Measurements from ENCODE around the gene ADAM12.
"Not testable (repeated sequence)": the region's sequence is repeated elsewhere in the genome, so short reads cannot be mapped to it uniquely, and the experiment has no call there.

The ADAM12 gene

GRCh38 chr10:126185676-126186447 lies 202.4 kb downstream of the ADAM12 start:
- Histone ChIP-seq H3K27me3 (ENCODE audit: control insufficient read depth, insufficient read depth, low read length, poor library complexity, severe bottlenecking) (no peaks in the 10 kb centered on the region), H3K4me1 (ENCODE audit: control insufficient read depth, insufficient read depth, low read length) (no peaks in the 10 kb centered on the region), H3K4me3 (ENCODE audit: insufficient read depth, low read depth, low read length) (no peak overlapping the region), H3K27ac (ENCODE audit: insufficient read depth, low read depth, low read length, poor library complexity, severe bottlenecking) (no peak overlapping the region), H3K9me3 (ENCODE audit: control insufficient read depth, low read length) (no peaks in the 10 kb centered on the region), H3K36me3 (ENCODE audit: control insufficient read depth, insufficient read depth, low read length) (no peaks in the 10 kb centered on the region)
- WGBS, 2 experiments = 93 to 94% methylated on average over 10 of the region's 10 CpGs

GRCh38 chr10:126181626-126182025 lies 206.7 kb downstream of the ADAM12 start:
- no peaks in the 10 kb centered on the region for H3K27me3 ChIP-seq (ENCODE audit: control insufficient read depth, insufficient read depth, low read length, poor library complexity, severe bottlenecking)
- no peak overlapping the region for H3K27ac ChIP-seq (ENCODE audit: insufficient read depth, low read depth, low read length, poor library complexity, severe bottlenecking)
- 87% methylated on average over 6 of the region's 6 CpGs for WGBS, 2 experiments
- peaks cover 18% of the 10 kb centered on the region for H3K4me1 ChIP-seq (ENCODE audit: control insufficient read depth, insufficient read depth, low read length)
- H3K4me3 ChIP-seq (ENCODE audit: insufficient read depth, low read depth, low read length) = no peak overlapping the region
- no peaks in the 10 kb centered on the region for H3K36me3 ChIP-seq (ENCODE audit: control insufficient read depth, insufficient read depth, low read length)
- no peaks in the 10 kb centered on the region for H3K9me3 ChIP-seq (ENCODE audit: control insufficient read depth, low read length)

GRCh38 chr10:126179637-126180036 lies 208.6 kb downstream of the ADAM12 start:
- no peak overlapping the region for H3K4me3 ChIP-seq (ENCODE audit: insufficient read depth, low read depth, low read length)
- H3K9me3 ChIP-seq (ENCODE audit: control insufficient read depth, low read length) = no peaks in the 10 kb centered on the region
- H3K36me3 ChIP-seq (ENCODE audit: control insufficient read depth, insufficient read depth, low read length) = no peaks in the 10 kb centered on the region
- H3K27me3 ChIP-seq (ENCODE audit: control insufficient read depth, insufficient read depth, low read length, poor library complexity, severe bottlenecking) = no peaks in the 10 kb centered on the region
- H3K4me1 ChIP-seq (ENCODE audit: control insufficient read depth, insufficient read depth, low read length) = peaks cover 34% of the 10 kb centered on the region
- WGBS, 2 experiments = 95 to 96% methylated on average over 7 of the region's 7 CpGs
- H3K27ac ChIP-seq (ENCODE audit: insufficient read depth, low read depth, low read length, poor library complexity, severe bottlenecking) = no peak overlapping the region

GRCh38 chr10:126177417-126178030 lies 210.8 kb downstream of the ADAM12 start:
- H3K9me3 ChIP-seq (ENCODE audit: control insufficient read depth, low read length) = no peaks in the 10 kb centered on the region
- peak overlapping the region; percentile 82 for H3K27ac ChIP-seq (ENCODE audit: insufficient read depth, low read depth, low read length, poor library complexity, severe bottlenecking)
- WGBS, 2 experiments = 4 to 6% methylated on average over 6 to 7 of the region's 7 CpGs
- no peaks in the 10 kb centered on the region for H3K36me3 ChIP-seq (ENCODE audit: control insufficient read depth, insufficient read depth, low read length)
- H3K27me3 ChIP-seq (ENCODE audit: control insufficient read depth, insufficient read depth, low read length, poor library complexity, severe bottlenecking) = no peaks in the 10 kb centered on the region
- H3K4me3 ChIP-seq (ENCODE audit: insufficient read depth, low read depth, low read length) = no peak overlapping the region
- H3K4me1 ChIP-seq (ENCODE audit: control insufficient read depth, insufficient read depth, low read length) = peaks cover 34% of the 10 kb centered on the region

GRCh38 chr10:126175641-126176262 lies 212.5 kb downstream of the ADAM12 start:
- H3K4me3 ChIP-seq (ENCODE audit: insufficient read depth, low read depth, low read length) = no peak overlapping the region
- 61 to 64% methylated on average over 14 of the region's 14 CpGs for WGBS, 2 experiments
- H3K27me3 ChIP-seq (ENCODE audit: control insufficient read depth, insufficient read depth, low read length, poor library complexity, severe bottlenecking) = no peaks in the 10 kb centered on the region
- H3K4me1 ChIP-seq (ENCODE audit: control insufficient read depth, insufficient read depth, low read length) = peaks cover 35% of the 10 kb centered on the region
- peak overlapping the region; percentile 47 for H3K27ac ChIP-seq (ENCODE audit: insufficient read depth, low read depth, low read length, poor library complexity, severe bottlenecking)
- no peaks in the 10 kb centered on the region for H3K9me3 ChIP-seq (ENCODE audit: control insufficient read depth, low read length)
- H3K36me3 ChIP-seq (ENCODE audit: control insufficient read depth, insufficient read depth, low read length) = no peaks in the 10 kb centered on the region

GRCh38 chr10:126172755-126173154 lies 215.5 kb downstream of the ADAM12 start:
- H3K9me3 ChIP-seq (ENCODE audit: control insufficient read depth, low read length); H3K4me3 ChIP-seq (ENCODE audit: insufficient read depth, low read depth, low read length); H3K27me3 ChIP-seq (ENCODE audit: control insufficient read depth, insufficient read depth, low read length, poor library complexity, severe bottlenecking); H3K27ac ChIP-seq (ENCODE audit: insufficient read depth, low read depth, low read length, poor library complexity, severe bottlenecking); H3K36me3 ChIP-seq (ENCODE audit: control insufficient read depth, insufficient read depth, low read length): not testable (repeated sequence)
- peaks cover 38% of the 10 kb centered on the region for H3K4me1 ChIP-seq (ENCODE audit: control insufficient read depth, insufficient read depth, low read length)
- no CpG with 5 or more reads among the region's 1 CpG for WGBS, 2 experiments

- no peak overlapping the region for H3K4me3 ChIP-seq (ENCODE audit: insufficient read depth, low read depth, low read length)
- H3K4me1 ChIP-seq (ENCODE audit: control insufficient read depth, insufficient read depth, low read length) = peaks cover 26% of the 10 kb centered on the region
- H3K27ac ChIP-seq (ENCODE audit: insufficient read depth, low read depth, low read length, poor library complexity, severe bottlenecking) = no peak overlapping the region
- WGBS, 2 experiments = 92 to 93% methylated on average over 5 of the region's 5 CpGs
- no peaks in the 10 kb centered on the region for H3K27me3 ChIP-seq (ENCODE audit: control insufficient read depth, insufficient read depth, low read length, poor library complexity, severe bottlenecking)
- H3K36me3 ChIP-seq (ENCODE audit: control insufficient read depth, insufficient read depth, low read length) = no peaks in the 10 kb centered on the region
- H3K9me3 ChIP-seq (ENCODE audit: control insufficient read depth, low read length) = no peaks in the 10 kb centered on the region
Observed at GRCh38 chr10:126171555-126171954, 216.7 kb downstream of the ADAM12 start.

GRCh38 chr10:126170776-126171175 lies 217.5 kb downstream of the ADAM12 start:
- no peak overlapping the region for H3K27ac ChIP-seq (ENCODE audit: insufficient read depth, low read depth, low read length, poor library complexity, severe bottlenecking)
- 77 to 87% methylated on average over 2 of the region's 2 CpGs for WGBS, 2 experiments
- no peaks in the 10 kb centered on the region for H3K9me3 ChIP-seq (ENCODE audit: control insufficient read depth, low read length)
- H3K27me3 ChIP-seq (ENCODE audit: control insufficient read depth, insufficient read depth, low read length, poor library complexity, severe bottlenecking) = no peaks in the 10 kb centered on the region
- no peak overlapping the region for H3K4me3 ChIP-seq (ENCODE audit: insufficient read depth, low read depth, low read length)
- peaks cover 18% of the 10 kb centered on the region for H3K4me1 ChIP-seq (ENCODE audit: control insufficient read depth, insufficient read depth, low read length)
- no peaks in the 10 kb centered on the region for H3K36me3 ChIP-seq (ENCODE audit: control insufficient read depth, insufficient read depth, low read length)

- H3K9me3 ChIP-seq (ENCODE audit: control insufficient read depth, low read length) = no peaks in the 10 kb centered on the region
- no peak overlapping the region for H3K4me3 ChIP-seq (ENCODE audit: insufficient read depth, low read depth, low read length)
- WGBS, 2 experiments = 87 to 96% methylated on average over 3 of the region's 4 CpGs
- no peaks in the 10 kb centered on the region for H3K27me3 ChIP-seq (ENCODE audit: control insufficient read depth, insufficient read depth, low read length, poor library complexity, severe bottlenecking)
- peaks cover 14% of the 10 kb centered on the region for H3K4me1 ChIP-seq (ENCODE audit: control insufficient read depth, insufficient read depth, low read length)
- H3K36me3 ChIP-seq (ENCODE audit: control insufficient read depth, insufficient read depth, low read length) = no peaks in the 10 kb centered on the region
- no peak overlapping the region for H3K27ac ChIP-seq (ENCODE audit: insufficient read depth, low read depth, low read length, poor library complexity, severe bottlenecking)
Observed at GRCh38 chr10:126170371-126170770, 217.9 kb downstream of the ADAM12 start.

- H3K4me1 ChIP-seq (ENCODE audit: control insufficient read depth, insufficient read depth, low read length) = peaks cover 11% of the 10 kb centered on the region
- H3K9me3 ChIP-seq (ENCODE audit: control insufficient read depth, low read length) = no peaks in the 10 kb centered on the region
- H3K27ac ChIP-seq (ENCODE audit: insufficient read depth, low read depth, low read length, poor library complexity, severe bottlenecking) = no peak overlapping the region
- no peaks in the 10 kb centered on the region for H3K36me3 ChIP-seq (ENCODE audit: control insufficient read depth, insufficient read depth, low read length)
- H3K4me3 ChIP-seq (ENCODE audit: insufficient read depth, low read depth, low read length) = no peak overlapping the region
- 90 to 94% methylated on average over 7 of the region's 7 CpGs for WGBS, 2 experiments
- H3K27me3 ChIP-seq (ENCODE audit: control insufficient read depth, insufficient read depth, low read length, poor library complexity, severe bottlenecking) = no peaks in the 10 kb centered on the region
Observed at GRCh38 chr10:126169899-126170298, 218.4 kb downstream of the ADAM12 start.

All from ectodermal cell (in vitro differentiated cells).